Loucy (cell line): ENCODE measurements around the gene SLC25A4.

Source experiments
- CTCF ChIP-seq: fragments of 200-600 bp; sonication (generic); conservative IDR thresholded peaks from 2 replicates; pipeline ENCODE4 v1.5.1; 2014; ENCODE audit warnings: mild to moderate bottlenecking, antibody characterized with exemption, low read length
- EZH2phosphoT487 ChIP-seq: fragments of 200-600 bp; IDR thresholded peaks from 2 replicates; pipeline ENCODE4 v1.6.1; 2018; ENCODE audit warnings: antibody characterized with exemption, mild to moderate bottlenecking, moderate library complexity, borderline replicate concordance

- TF ChIP-seq CTCF (no peak), EZH2phosphoT487 (no peak)
Observed at GRCh38 chr4:185182239-185182638, 39.2 kb downstream of the SLC25A4 start.
